HG03460 (cell line): ENCODE measurements around the gene CNOT10.

Experiments used
- ATAC-seq: cut with Tn5 transposase; IDR thresholded peaks from one replicate; pipeline ENCODE4 v1.9.1; 2021; ENCODE audit not compliant: unreplicated experiment

CNOT10 gene

DNA sequence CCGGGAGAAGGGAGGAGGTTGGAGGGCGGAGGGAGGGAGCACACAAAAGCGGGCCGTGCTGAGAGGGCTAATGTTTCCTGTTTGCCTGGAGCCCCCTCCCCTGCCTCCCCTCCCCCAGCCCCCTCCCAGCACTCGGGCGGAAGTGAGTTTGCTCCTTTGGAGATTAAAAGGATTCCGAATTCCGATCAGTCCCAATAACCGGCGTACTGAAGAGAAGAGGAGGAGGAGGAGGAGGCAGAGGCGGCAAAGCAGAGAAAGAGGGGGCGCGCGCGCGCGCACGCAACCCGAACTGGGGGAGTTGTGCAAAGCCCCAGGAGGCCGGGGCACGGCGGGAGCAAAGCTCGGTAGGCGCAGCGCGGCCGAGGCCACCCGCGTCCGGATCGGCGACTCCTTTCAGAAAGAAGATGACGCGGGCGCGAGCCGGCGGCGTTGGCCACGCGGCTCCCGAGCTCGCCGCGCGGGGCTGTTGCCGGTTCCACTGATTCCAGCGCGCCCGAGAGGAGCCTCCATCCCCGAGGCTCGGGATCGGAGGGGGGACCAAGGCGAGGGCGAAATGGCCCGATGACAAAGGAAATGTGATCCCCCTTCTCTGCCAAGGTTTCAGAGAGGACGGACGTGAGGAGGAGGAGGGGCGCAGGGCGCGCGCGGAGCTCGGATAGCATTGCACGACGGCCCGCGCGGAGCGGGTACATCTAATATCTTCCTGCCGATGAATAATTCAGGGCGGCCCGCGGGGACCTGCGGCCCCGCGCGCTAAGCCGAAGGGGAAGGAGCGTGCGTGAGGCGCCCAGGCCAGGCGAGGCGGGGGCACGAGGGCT lies 131.7 kb downstream of the CNOT10 start:
- ATAC-seq = no peak

DNA sequence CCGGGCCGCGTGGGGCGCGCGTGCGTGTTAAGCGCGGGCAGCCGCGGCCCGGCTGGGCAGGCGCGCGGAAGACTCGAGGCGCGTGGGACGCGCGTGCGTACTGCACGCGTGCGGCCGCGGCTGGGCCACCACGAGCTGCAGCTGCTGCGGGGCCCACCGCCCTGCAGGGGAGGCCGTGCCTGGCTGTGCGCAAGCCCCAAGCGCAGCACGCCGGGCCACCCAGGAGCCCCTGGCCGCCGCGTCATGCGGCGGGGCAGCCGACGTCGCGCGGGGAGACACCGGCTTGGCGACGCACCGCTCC lies 132.2 kb downstream of the CNOT10 start:
- ATAC-seq = no peak

DNA sequence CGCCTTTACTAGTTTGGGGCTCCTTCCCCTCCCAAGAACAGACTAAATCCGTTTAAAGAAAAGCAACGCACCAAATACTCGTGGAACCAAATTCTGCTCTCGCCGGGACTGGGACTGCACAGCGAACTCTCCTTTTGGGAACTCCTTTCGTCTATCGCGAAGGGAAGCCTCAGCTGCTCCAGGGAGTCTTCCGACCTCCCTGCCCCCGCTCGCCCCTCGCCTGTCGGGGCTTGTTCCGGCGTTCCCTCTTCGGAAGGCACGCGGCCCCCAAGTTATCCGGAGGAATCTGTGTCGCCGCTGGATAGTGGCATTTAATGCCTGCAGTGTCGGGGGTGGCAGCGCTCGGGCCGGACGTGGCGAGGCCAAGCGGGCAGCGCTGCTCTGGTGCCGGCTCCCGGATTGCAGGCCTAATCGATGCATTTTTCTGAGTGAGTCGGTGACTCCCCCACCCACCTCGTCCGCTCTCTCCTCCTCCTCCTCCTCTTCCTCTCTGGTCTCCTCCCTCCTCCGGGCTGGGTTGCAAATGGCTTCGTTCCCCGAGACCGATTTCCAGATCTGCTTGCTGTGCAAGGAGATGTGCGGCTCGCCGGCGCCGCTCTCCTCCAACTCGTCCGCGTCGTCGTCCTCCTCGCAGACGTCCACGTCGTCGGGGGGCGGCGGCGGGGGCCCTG lies 132.7 kb downstream of the CNOT10 start, which contains the start of gene TRIM71:
TRIM71 (plus strand) TSS at position 440 of the 671 bp plus-strand sequence; CDS start at position 524, 84 bp downstream.
- ATAC-seq = no peak

DNA sequence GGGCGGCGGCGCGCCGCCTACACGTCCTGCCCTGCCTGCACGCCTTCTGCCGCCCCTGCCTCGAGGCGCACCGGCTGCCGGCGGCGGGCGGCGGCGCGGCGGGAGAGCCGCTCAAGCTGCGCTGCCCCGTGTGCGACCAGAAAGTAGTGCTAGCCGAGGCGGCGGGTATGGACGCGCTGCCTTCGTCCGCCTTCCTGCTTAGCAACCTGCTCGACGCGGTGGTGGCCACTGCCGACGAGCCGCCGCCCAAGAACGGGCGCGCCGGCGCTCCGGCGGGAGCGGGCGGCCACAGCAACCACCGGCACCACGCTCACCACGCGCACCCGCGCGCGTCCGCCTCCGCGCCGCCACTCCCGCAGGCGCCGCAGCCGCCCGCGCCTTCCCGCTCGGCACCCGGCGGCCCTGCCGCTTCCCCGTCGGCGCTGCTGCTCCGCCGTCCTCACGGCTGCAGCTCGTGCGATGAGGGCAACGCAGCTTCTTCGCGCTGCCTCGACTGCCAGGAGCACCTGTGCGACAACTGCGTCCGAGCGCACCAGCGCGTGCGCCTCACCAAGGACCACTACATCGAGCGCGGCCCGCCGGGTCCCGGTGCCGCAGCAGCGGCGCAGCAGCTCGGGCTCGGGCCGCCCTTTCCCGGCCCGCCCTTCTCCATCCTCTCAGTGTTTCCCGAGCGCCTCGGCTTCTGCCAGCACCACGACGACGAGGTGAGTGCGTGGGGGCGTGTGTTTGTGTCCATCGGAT lies 133.4 kb downstream of the CNOT10 start:
- ATAC-seq = no peak

DNA sequence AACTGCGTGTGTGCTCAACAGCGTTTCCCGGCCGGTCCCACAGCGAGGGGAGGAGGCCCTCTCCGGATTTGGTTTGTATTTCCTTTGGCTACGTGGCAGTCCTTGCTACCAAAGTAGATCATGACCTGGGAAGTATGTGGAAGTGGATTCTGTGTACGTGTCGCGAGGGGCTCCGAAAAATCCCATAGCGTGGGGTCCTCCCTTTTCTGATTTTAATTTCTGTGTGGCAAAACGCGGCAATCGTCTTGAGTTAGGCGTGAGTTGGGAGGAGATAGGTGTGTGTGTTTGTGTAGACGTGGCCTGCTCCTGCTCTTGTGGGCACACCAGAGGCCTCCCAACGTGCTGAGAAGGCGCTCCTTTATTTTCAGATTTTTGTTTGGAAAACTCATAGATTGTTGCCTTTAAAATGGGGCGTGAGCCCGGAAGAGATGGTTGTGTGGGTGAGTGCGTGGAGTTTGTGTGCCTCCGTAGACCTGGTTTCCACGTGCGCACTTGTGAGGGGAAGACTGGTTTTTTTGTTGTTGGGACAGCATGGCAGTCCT lies 134.1 kb downstream of the CNOT10 start:
- no peak for ATAC-seq

DNA sequence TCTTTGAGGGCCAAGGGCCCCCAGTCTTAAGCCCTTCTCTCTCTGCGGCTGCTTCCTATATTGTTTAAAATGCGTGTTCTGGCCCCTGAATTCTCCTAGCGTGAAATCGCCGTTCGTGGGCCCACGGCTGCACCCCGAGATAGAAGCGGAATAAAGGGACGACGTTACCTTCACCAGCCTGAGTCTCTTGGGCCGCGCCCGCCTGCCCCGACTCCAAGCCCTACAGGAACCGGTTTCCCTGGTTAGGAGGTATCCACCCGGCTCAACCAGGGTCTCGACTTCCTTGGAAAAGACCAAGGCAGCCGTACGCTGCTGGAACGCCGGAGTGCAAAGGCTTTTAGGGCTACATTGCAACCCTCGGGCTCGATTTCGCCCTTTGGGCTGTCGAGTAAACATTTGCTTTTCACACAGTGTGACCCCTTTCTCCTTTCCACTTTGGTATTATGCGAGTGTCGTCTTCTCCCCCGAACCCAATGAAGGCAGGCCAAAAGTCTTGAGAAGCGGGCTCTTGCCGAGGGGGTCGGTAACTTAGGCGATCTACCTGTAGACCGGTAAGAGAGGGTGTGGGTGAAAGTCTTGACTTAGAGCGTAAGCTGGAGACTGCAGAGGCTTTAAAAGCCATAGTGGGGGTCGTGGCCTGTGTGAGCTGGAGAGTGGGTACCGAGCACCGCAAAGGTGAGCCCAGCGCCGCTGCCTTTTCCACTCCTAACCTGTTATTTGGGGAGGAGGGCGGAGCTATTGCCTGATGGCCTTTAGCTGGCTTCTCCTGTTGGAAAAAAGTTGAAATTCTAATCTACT lies 134.8 kb downstream of the CNOT10 start:
- no peak for ATAC-seq

DNA sequence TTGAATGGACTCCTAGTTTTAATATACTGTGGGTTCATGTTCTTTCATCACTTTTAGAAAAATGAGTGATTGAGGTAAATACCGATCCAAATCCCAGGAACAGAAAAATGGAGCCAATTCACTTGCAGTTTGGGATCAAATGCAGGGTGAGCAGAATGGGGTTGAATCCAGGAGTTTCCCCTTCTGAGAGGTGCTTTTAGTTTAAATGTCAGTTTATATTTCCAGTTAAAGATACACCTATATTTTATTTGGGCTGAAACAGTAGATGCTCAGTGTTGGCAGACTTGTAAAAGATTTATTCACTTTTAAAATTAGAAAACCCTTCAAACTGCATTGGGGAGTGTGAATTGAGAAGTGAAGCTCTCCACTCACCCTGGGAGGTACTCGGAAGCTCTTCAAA lies 135.4 kb downstream of the CNOT10 start:
- ATAC-seq = no peak

DNA sequence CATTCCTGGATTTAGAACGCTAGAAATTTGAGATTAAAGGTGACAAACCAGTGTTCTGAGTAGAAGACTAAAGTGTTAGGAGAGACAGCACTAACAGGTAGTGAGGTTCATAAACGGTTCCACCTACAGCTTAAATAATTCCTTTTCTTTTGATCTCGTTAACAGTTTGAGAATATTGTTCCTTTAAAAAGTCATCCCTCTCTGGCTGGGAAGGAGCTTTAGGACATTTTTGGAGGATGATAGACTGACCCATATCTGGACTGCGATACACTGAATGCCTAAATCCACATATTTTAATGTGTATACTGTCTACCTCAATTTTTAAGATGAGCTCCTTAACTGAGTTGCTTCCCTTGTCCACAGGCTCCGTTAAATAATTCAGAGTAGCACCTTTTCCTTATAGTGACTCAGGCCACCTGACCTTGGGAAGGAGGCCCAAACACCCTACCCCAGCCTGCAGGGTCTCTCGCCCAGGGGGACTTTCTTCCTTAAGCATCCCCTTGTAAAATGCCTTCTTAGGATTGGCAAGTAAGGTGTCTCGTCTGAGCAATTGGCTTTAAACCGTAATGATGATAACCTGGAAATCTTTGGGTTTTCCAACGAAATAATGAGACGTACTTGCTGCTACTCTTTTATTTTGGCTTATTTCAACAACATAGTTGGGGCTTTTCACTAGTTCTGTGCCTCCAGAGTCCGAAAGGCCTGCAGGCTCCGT lies 136.1 kb downstream of the CNOT10 start:
- ATAC-seq = no peak

DNA sequence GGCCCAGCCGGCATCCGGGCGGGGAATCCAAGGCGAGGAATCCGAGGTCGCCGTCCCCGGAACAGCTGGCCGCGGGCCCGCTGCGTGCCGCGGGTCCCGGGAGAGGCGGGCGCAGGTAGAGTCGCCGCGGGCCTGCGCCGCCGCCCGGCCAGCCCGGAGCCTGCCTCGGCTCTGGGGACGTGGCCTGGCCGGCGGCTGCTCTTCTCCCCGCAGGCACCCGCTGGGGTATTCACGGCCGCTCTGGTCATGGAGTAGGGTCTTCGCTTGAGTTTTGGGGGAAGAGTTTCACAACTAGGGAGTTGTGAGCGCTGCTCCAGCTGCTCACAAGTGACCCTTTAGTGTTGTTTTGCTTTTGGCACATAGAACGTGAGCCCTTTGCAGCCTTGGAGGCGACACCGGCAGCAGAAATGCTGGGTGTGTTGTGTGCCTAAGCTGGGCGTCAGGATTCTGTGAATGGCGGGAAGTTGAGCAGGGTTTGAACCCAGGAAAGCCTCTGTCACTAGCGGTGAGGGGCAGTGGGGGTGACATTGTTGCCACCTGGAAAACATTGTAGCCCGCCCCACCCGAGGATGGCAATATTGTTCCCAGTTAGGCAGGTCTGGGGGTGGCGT lies 136.8 kb downstream of the CNOT10 start:
- no peak for ATAC-seq

DNA sequence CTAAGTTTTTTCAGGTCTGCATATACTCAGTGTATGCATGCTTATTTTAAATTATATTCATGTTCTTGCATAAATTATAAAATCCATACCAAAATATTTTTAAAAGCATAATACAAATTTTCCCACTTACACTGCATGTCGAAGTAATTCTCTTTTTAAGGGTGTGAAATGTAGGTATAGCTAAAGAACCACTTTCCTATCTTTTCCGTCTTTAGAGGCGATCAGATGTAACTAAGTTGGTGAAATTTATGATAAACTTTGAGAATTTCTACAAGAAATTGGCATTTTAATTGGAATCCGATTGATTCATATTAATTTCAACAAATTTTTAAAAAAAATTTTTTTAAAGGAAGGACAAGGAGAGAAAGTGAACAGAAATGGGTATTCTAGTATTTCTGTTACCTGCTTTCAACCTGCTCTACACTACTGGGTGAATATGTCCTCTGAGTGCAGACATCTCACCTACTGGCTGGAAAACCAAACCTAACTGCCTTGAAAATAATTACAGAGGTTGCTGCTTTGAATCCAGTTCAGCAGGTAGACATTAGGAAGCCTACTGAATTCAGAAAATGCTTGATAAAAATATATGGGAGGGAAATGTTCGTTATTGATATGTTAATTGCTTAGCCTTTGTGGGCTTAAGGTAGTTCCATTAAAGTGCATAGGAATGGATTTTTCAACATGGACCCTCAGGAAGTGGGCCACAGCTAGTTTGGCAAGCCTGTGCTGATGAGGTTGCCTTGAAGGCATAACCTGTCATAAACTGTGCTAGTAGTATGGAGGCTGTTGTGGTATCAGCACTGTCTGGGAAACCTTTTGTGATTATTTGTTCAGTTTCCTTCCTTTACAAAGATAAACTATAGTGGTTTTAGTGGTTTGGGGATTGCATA lies 137.9 kb downstream of the CNOT10 start:
- ATAC-seq = no peak
